HG03095 (cell line): ENCODE data around the gene ZNF419.
"Not testable (repeated sequence)": the region's sequence is repeated elsewhere in the genome, so short reads cannot be mapped to it uniquely, and the experiment has no call there.

Experiments used
- ATAC-seq: cut with Tn5 transposase; IDR thresholded peaks from one replicate; pipeline ENCODE4 v1.9.1; 2021; ENCODE audit warnings: moderate library complexity; ENCODE audit not compliant: unreplicated experiment

The ZNF419 gene

GRCh38 chr19:57487477-57488298 is at the start of gene ZNF419:
Gene ZNF419, plus strand, starts transcription at chr19:57487750. Its CDS starts 201 bp downstream, at chr19:57487951.
- ATAC-seq: peak; percentile 93

GRCh38 chr19:57437931-57438330 is 49.6 kb upstream of the ZNF419 start:
- no peak for ATAC-seq

DNA sequence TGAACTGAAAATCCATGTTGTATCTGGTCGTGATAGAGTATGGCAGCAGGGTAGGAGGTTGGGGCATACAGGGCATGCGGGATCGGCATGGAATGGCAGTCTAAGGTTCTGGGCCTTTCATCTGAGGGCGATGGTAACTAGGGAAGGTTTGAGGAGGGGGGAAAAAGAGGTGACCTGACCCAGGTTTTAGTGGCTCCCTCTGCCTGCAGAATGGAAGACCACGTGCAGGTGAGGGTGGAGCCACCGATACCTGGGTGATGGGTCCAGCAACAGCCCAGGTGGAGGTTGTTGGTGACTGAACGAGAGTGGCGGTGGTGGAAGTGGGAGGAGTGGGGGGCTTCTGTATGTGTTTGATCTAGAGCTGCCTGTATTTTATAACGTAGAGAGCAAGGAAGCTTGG is 48.6 kb upstream of the ZNF419 start:
- no peak for ATAC-seq

GRCh38 chr19:57441979-57442752 is 45.4 kb upstream of the ZNF419 start:
- no peak for ATAC-seq

- no peak for ATAC-seq
These were observed 44.3 kb upstream of the ZNF419 start for GRCh38 chr19:57443121-57443696.

DNA sequence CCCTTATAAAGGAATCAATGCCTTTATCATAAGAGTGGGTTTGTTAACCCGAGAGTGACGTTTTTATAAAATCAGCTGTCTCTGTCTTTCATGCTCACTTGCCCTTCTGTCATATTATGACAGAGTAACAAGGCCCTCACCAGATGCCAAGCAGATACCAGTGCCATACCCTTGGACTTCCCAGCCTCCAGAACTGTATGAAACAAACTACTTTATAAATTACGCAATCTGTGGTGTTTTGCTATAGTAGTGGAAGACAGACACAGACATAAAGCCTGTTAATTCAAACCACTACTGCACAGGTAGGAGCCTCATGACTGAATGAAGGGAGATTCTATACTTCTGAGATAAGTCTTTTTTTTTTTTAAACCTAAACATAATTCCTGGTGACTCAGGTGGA is 35.2 kb upstream of the ZNF419 start:
- ATAC-seq: no peak

GRCh38 chr19:57465680-57466381 is 21.7 kb upstream of the ZNF419 start:
- no peak for ATAC-seq

- no peak for ATAC-seq
These were observed 21.1 kb upstream of the ZNF419 start for GRCh38 chr19:57466489-57466888.

- ATAC-seq: no peak
These were observed 13.9 kb upstream of the ZNF419 start for GRCh38 chr19:57473646-57474045.

GRCh38 chr19:57477191-57478008 is 10.2 kb upstream of the ZNF419 start, which contains the start of gene ZNF772:
Gene ZNF772, minus strand, starts transcription at chr19:57477566. Its CDS starts 257 bp downstream, at chr19:57477309.
- ATAC-seq: peak; percentile 95

DNA sequence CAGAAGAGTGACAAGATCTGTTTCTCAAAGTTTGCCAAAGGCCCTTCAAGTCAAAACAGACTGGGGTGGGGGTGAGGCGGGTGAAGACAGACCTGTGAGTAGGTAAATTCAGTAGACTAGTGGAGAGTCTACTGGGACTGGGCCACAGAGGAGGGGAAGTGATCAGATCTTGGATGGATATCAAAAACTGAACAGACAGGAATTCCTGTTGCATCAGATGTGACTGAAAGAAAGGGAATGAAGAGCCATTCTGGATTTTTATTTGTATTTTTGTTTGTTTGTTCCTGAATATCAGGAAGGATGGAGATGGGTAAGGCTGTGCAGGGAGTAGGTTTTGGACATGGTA is 722 bp downstream of the ZNF419 start:
- not testable (repeated sequence) for ATAC-seq

- not testable (repeated sequence) for ATAC-seq
These were observed 11.8 kb downstream of the ZNF419 start for GRCh38 chr19:57499332-57499679.

GRCh38 chr19:57499680-57500395 is 12.3 kb downstream of the ZNF419 start, which contains the start of gene ZNF773:
Gene ZNF773, plus strand, starts transcription at chr19:57499938. Its CDS starts 143 bp downstream, at chr19:57500081.
- ATAC-seq: peak; percentile 91

DNA sequence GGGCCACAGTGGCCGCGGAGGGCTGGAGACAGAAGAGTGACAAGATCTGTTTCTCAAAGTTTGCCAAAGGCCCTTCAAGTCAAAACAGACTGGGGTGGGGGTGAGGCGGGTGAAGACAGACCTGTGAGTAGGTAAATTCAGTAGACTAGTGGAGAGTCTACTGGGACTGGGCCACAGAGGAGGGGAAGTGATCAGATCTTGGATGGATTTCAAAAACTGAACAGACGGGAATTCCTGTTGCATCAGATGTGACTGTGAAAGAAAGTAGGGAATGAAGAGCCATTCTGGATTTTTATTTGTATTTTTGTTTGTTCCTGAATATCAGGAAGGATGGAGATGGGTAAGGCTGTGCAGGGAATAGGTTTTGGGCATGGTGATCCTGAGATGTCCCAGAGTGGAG is 12.8 kb downstream of the ZNF419 start:
- peak; percentile 7 for ATAC-seq

DNA sequence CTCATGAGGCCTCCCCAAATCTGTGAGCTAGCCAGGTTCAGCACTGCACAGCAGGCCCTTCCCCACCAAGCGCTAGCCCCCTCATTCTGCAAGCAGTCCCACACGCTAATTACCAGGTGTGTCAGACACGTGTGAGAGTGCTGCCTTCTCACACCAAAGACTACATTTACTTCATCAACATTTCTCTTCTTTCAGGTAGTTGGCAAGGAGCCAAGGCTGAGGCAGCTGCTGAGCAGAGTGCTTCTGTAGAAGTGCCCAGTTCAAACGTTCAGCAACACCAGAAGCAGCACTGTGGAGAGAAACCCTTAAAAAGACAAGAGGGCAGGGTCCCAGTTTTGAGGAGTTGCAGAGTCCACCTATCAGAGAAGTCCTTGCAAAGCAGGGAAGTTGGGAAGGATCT is 18.6 kb downstream of the ZNF419 start:
- ATAC-seq: no peak

DNA sequence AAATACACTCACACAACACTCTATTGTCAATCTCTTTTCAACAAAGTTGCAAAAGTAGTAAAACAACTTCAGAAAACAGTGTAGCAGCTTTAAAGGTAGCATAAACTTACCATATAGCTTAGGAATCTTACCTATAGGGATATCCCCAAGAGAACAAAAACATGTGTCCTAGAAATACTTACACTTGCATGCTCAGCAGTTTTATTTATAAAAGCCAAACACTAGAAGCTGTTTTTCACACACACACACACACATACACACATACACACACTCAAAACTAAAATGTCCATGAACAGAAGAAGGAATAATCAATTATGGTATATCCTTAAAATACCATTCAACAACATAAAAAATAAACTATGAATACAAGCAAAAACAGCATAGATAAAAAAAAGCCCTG is 23.9 kb downstream of the ZNF419 start:
- no peak for ATAC-seq

DNA sequence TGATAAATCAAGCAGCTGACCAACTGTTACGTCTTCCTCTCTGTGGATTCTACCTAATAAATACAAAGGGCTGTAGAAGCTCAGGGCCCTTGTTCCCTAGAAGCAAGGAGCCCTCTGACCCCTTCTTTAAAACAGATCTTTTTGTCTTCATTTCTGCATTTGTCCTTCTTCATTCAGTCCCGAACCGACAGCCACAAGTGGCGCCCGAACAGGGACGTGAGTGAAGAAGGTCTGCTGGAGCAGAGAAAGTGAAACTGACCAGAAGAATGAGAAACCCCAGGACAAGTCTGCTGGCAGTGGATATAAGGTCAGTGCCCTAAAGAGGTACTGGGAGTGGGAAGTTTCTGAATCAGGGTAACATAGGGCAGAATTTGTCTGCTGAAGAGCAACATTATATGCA is 25.3 kb downstream of the ZNF419 start:
- no peak for ATAC-seq

GRCh38 chr19:57515255-57515654 is 27.7 kb downstream of the ZNF419 start:
- ATAC-seq: no peak

DNA sequence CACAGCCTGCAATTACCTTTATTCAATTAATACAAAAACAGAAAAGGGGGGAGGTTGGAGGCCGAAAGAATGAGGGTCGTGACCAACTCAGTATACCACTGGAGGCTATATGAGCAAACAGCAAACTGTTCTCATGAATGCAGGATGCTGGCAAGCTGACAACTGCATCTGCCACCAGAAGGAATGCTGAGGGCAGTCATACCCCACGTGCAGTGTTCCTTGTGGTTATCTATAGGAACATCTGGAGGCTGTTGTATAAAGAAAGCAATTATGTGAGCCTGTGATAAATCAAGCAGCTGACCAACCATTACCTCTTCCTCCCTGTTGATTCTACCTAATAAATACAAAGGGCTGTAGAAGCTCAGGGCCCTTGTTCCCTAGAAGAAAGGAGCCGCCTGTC is 30.5 kb downstream of the ZNF419 start:
- ATAC-seq: not testable (repeated sequence)
